ENCODE measurements around the gene WBP11.

DNA sequence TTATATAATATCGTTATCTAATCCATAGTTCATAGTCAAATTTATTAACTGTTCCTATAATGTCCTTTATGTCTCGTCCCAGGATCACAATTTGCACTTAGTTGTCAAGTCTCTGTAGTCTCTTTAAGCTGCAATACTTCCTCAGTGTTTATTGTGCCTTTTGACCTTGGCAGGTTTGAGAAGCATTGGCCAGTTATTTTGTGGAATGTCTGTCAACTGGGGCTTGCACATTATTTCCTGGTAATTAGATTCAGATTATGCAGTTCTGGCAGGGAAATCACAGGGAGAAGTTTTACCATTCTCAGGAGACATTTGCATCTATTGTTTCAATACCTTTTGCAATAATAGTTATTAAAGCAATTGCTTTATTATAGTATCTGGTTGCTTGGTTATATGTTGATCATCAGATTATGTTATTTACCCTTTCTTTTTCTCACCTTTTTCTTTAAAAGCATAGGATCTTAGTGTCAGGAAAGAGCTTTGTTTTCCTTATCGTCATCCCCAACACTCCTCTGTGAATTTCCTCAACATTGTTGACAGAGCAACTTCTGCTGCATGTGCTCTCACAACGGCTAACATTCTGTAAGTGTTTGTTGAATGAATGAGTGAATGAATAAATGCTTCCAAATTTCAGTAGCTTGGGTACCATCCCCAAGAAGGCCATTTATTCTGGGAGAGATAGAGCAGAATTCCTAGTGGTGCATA lies 43.8 kb upstream of the WBP11 start:
- TF ChIP-seq, protein P1, sequence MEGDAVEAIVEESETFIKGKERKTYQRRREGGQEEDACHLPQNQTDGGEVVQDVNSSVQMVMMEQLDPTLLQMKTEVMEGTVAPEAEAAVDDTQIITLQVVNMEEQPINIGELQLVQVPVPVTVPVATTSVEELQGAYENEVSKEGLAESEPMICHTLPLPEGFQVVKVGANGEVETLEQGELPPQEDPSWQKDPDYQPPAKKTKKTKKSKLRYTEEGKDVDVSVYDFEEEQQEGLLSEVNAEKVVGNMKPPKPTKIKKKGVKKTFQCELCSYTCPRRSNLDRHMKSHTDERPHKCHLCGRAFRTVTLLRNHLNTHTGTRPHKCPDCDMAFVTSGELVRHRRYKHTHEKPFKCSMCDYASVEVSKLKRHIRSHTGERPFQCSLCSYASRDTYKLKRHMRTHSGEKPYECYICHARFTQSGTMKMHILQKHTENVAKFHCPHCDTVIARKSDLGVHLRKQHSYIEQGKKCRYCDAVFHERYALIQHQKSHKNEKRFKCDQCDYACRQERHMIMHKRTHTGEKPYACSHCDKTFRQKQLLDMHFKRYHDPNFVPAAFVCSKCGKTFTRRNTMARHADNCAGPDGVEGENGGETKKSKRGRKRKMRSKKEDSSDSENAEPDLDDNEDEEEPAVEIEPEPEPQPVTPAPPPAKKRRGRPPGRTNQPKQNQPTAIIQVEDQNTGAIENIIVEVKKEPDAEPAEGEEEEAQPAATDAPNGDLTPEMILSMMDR (IDR thresholded peaks at IDR 0.05; ENCODE audit: low read depth, low read length), result no peak
- no peak for TF ChIP-seq POLR2A (IDR thresholded peaks at IDR 0.05; ENCODE audit: extremely low read depth, insufficient read length)
- TF ChIP-seq, protein P2, sequence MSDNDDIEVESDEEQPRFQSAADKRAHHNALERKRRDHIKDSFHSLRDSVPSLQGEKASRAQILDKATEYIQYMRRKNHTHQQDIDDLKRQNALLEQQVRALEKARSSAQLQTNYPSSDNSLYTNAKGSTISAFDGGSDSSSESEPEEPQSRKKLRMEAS (IDR thresholded peaks at IDR 0.05; ENCODE audit: low read depth, low read length), result no peak

Measured in NB4 (cell line).